ENCODE results near the gene FAM156B.
A peak's percentile ranks its signal among the peaks of the same experiment; 100 is the strongest.
"Not testable (repeated sequence)": the region's sequence is repeated elsewhere in the genome, so short reads cannot be mapped to it uniquely, and the experiment has no call there.

The FAM156B gene

GRCh38 chrX:52930214-52930613 is 33.1 kb downstream of the FAM156B start:
- DNase-seq = not testable (repeated sequence)

DNA sequence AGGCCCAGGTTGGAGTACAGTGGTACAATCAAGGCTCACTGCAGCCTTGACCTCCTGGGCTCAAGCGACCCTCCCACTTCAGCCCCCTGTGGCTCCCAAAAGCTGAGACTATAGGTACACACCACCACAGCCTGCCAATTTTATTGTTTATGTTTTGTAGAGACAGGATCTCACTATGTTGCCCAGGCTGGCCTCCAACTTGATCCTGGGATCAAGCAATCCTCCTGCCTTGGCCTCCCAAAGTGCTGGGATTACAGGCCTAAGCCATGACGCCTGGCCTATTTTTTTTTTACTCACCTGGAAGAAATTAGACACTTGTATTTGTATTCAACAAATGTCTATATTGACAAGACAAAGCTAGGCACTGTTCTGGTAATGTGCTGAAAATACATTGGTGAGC is 36.1 kb downstream of the FAM156B start:
- no peak for DNase-seq

- no peak for DNase-seq
Measured at GRCh38 chrX:52933976-52934703, 37.0 kb downstream of the FAM156B start.

GRCh38 chrX:52934704-52935469 is 37.8 kb downstream of the FAM156B start:
- peak; percentile 86 to 89 for DNase-seq

DNA sequence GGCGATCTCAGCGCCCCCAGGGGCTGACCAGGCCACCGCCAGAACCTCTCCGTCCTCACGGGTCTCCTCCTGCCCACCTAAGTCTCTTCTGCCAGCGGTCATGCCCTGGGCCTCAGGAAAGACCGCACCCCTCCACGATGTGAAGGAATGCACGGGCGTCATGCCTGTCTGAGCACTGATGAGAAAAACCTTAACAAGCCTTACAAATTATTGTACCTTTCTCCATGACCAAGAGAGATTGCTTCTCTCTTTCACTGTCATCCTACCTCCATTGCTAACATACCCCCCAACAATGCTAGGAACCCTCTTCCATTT is 38.3 kb downstream of the FAM156B start:
- DNase-seq = not testable (repeated sequence)

- not testable (repeated sequence) for DNase-seq
Measured at GRCh38 chrX:52940704-52941103, 43.6 kb downstream of the FAM156B start.

DNA sequence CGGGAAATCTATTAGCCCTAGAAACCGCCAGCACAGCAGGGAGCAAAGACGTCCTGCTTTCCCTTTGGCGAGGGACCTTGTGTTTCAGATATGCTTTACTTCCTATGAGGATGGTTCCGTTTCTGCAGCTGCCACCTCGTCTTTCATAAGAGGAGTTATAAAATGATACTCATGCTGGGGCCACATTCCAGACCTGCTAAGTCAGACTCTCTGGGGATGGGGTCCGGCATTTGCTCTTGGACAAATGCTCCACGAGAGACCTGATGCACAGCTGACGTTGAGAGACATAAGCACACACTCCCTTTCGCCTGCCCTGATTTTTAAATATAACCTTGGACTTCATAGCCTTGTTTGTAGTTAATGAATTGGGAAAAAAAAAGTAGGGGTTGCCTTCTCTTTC is 44.6 kb downstream of the FAM156B start:
- not testable (repeated sequence) for DNase-seq

- DNase-seq = not testable (repeated sequence)
Measured at GRCh38 chrX:52945838-52946494, 48.8 kb downstream of the FAM156B start.

GRCh38 chrX:52947501-52947900 is 50.4 kb downstream of the FAM156B start:
- DNase-seq = not testable (repeated sequence)

- not testable (repeated sequence) for DNase-seq
Measured at GRCh38 chrX:52948265-52948664, 51.1 kb downstream of the FAM156B start.

DNA sequence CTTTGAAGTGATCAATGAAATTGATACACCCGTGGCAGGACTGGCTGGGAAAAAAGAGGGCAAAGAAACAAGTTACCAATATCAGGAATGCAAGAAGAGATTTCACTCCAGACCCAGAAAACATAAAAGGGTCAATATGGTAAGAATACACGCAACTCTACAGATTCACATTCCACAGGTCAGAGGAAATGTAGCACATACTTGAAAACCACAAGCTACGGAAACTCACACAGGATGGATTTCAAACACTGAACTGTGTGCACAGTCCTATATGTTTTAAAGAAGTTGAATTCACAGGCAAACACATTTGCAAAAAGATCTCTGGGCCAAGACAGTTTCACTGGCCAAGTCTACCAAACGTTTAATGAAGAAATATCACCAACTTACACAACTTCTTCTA is 52.2 kb downstream of the FAM156B start:
- not testable (repeated sequence) for DNase-seq

- DNase-seq = not testable (repeated sequence)
Measured at GRCh38 chrX:52949884-52950283, 52.8 kb downstream of the FAM156B start.

All from activated CD4-positive, alpha-beta T cell treated with anti-CD3 and anti-CD28 coated beads, Interleukin-2, amount 50 U/mL, for 48 hours (primary cell).